A549 treated with AZD9567 at 1 μM for 4 hours (cell line): Measurements from ENCODE around the gene PCDHB13. TPM values are rescaled to one million over a fixed set of nuclear protein-coding genes. Genes with fewer than 3 reads are reported as not detected.

Experiments
- total RNA-seq: library from RNA; stranded (reverse); fragments of 200-300 nt; extraction: Qiagen RNA extraction; gene quantifications from 5 replicates; pipeline ENCODE4 v1.2.3, GENCODE V29; 2022; ENCODE audit not compliant: insufficient read depth

PCDHB13 gene
- 0.05 to 0.06 TPM (median 0.06 TPM) in 4 of 5 replicates, not detected in the other for total RNA-seq

GRCh38 chr5:141213656-141214339, at the start of gene PCDHB13:
PCDHB13 (plus strand) TSS chr5:141213919; CDS start chr5:141214124, 205 bp downstream.

GRCh38 chr5:141172381-141173204, 41.1 kb upstream of the PCDHB13 start, which contains the start of gene PCDHB7:
PCDHB7 (plus strand) TSS chr5:141172644; CDS start chr5:141172836, 192 bp downstream.

GRCh38 chr5:141177577-141178191, 36.0 kb upstream of the PCDHB13 start, which contains the start of gene PCDHB8:
PCDHB8 (plus strand) TSS chr5:141177790; CDS start chr5:141178035, 245 bp downstream.

GRCh38 chr5:141182248-141182647, 31.5 kb upstream of the PCDHB13 start, which contains the start of gene PCDHB16:
PCDHB16 (plus strand) TSS chr5:141182387; CDS start chr5:141182560, 173 bp downstream.

GRCh38 chr5:141186897-141187512, 26.7 kb upstream of the PCDHB13 start, which contains the start of gene PCDHB9:
PCDHB9 (plus strand) TSS chr5:141187161; CDS start chr5:141187319, 158 bp downstream.

GRCh38 chr5:141192110-141192725, 21.5 kb upstream of the PCDHB13 start, which contains the start of gene PCDHB10:
PCDHB10 (plus strand) TSS chr5:141192353; CDS start chr5:141192553, 200 bp downstream.

GRCh38 chr5:141199359-141200235, 14.1 kb upstream of the PCDHB13 start, which contains the start of gene PCDHB11:
PCDHB11 (plus strand) TSS chr5:141199627; CDS start chr5:141199775, 148 bp downstream.

GRCh38 chr5:141208478-141208877, 5.2 kb upstream of the PCDHB13 start, which contains the start of gene PCDHB12:
PCDHB12 (plus strand) TSS chr5:141208719; CDS start chr5:141208908, 189 bp downstream.

GRCh38 chr5:141223112-141223783, 9.5 kb downstream of the PCDHB13 start, which contains the start of gene PCDHB14:
PCDHB14 (plus strand) TSS chr5:141223343; CDS start chr5:141223506, 163 bp downstream.

GRCh38 chr5:141245250-141245717, 31.6 kb downstream of the PCDHB13 start, which contains the start of gene PCDHB15:
PCDHB15 (plus strand) TSS chr5:141245395; CDS start chr5:141245579, 184 bp downstream.

Other genes starting within 250 kb of the PCDHB13 start
- gene PCDHAC2, start 247.4 kb upstream of the PCDHB13 start, total RNA-seq = 3.1 to 3.5 TPM (median 3.3 TPM) in 5 replicates
- gene PCDHB1, start 162.5 kb upstream of the PCDHB13 start, total RNA-seq = not detected in 5 replicates
- gene PCDHB2, start 119.3 kb upstream of the PCDHB13 start, total RNA-seq = 0.77 to 3.1 TPM (median 3.1 TPM) in 5 replicates
- 0.02 to 0.05 TPM (median 0.03 TPM) in 3 of 5 replicates, not detected in the others for gene PCDHB3, start 113.4 kb upstream of the PCDHB13 start, total RNA-seq
- gene PCDHB4, start 92.1 kb upstream of the PCDHB13 start, total RNA-seq = 0.03 to 0.06 TPM (median 0.05 TPM) in 3 of 5 replicates, not detected in the others
- 1.2 to 2.1 TPM (median 1.3 TPM) in 5 replicates for gene PCDHB5, start 78.7 kb upstream of the PCDHB13 start, total RNA-seq
- 0.71 to 1.3 TPM (median 0.88 TPM) in 5 replicates for gene PCDHB6, start 63.9 kb upstream of the PCDHB13 start, total RNA-seq
- 0.02 TPM in 1 of 5 replicates, not detected in the others for gene PCDHB7, start 41.3 kb upstream of the PCDHB13 start, total RNA-seq
- 0.21 to 0.30 TPM (median 0.25 TPM) in 4 of 5 replicates, not detected in the other for gene PCDHB8, start 36.1 kb upstream of the PCDHB13 start, total RNA-seq
- 0.02 to 0.09 TPM (median 0.06 TPM) in 4 of 5 replicates, not detected in the other for gene PCDHB16, start 31.5 kb upstream of the PCDHB13 start, total RNA-seq
- gene PCDHB9, start 26.8 kb upstream of the PCDHB13 start, total RNA-seq = 0.02 to 0.20 TPM (median 0.05 TPM) in 3 of 5 replicates, not detected in the others
- 0.04 to 0.05 TPM in 2 of 5 replicates, not detected in the others for gene PCDHB10, start 21.6 kb upstream of the PCDHB13 start, total RNA-seq
- 0.02 to 0.06 TPM (median 0.05 TPM) in 4 of 5 replicates, not detected in the other for gene PCDHB11, start 14.3 kb upstream of the PCDHB13 start, total RNA-seq
- 0.06 TPM in 1 of 5 replicates, not detected in the others for gene PCDHB12, start 5.2 kb upstream of the PCDHB13 start, total RNA-seq
- 0.06 to 0.11 TPM (median 0.06 TPM) in 4 of 5 replicates, not detected in the other for gene PCDHB14, start 9.4 kb downstream of the PCDHB13 start, total RNA-seq
- 0.02 to 0.09 TPM (median 0.07 TPM) in 4 of 5 replicates, not detected in the other for gene PCDHB15, start 31.5 kb downstream of the PCDHB13 start, total RNA-seq
- not detected in 5 replicates for gene SLC25A2, start 90.1 kb downstream of the PCDHB13 start, total RNA-seq
- gene TAF7, start 106.9 kb downstream of the PCDHB13 start, total RNA-seq = 60.6 to 75.9 TPM (median 73.6 TPM) in 5 replicates
- 0.22 to 0.39 TPM (median 0.28 TPM) in 4 of 5 replicates, not detected in the other for gene PCDHGA1, start 116.6 kb downstream of the PCDHB13 start, total RNA-seq
- 0.42 to 1.1 TPM (median 0.53 TPM) in 5 replicates for gene PCDHGA2, start 124.8 kb downstream of the PCDHB13 start, total RNA-seq
- gene PCDHGA3, start 129.9 kb downstream of the PCDHB13 start, total RNA-seq = 0.02 TPM in 2 of 5 replicates, not detected in the others
- gene PCDHGB1, start 136.2 kb downstream of the PCDHB13 start, total RNA-seq = 1.2 to 1.7 TPM (median 1.5 TPM) in 4 of 5 replicates, not detected in the other
- 0.08 to 0.17 TPM (median 0.13 TPM) in 4 of 5 replicates, not detected in the other for gene PCDHGA4, start 141.1 kb downstream of the PCDHB13 start, total RNA-seq
- 0.07 to 0.13 TPM (median 0.08 TPM) in 4 of 5 replicates, not detected in the other for gene PCDHGB2, start 146.1 kb downstream of the PCDHB13 start, total RNA-seq
- gene PCDHGA5, start 150.2 kb downstream of the PCDHB13 start, total RNA-seq = 0.09 to 0.87 TPM (median 0.14 TPM) in 5 replicates
- 0.14 to 0.80 TPM (median 0.26 TPM) in 5 replicates for gene PCDHGB3, start 156.3 kb downstream of the PCDHB13 start, total RNA-seq
- 0.14 to 0.20 TPM (median 0.18 TPM) in 4 of 5 replicates, not detected in the other for gene PCDHGA6, start 160.0 kb downstream of the PCDHB13 start, total RNA-seq
- gene PCDHGA7, start 168.8 kb downstream of the PCDHB13 start, total RNA-seq = 0.44 to 0.91 TPM (median 0.79 TPM) in 5 replicates
- 0.66 to 0.88 TPM (median 0.85 TPM) in 5 replicates for gene PCDHGB4, start 173.8 kb downstream of the PCDHB13 start, total RNA-seq
- gene PCDHGA8, start 178.7 kb downstream of the PCDHB13 start, total RNA-seq = 0.02 to 0.05 TPM (median 0.04 TPM) in 4 of 5 replicates, not detected in the other
- gene PCDHGB5, start 184.0 kb downstream of the PCDHB13 start, total RNA-seq = 1.9 to 2.9 TPM (median 2.4 TPM) in 5 replicates
- gene PCDHGA9, start 188.9 kb downstream of the PCDHB13 start, total RNA-seq = 0.02 to 0.07 TPM (median 0.04 TPM) in 4 of 5 replicates, not detected in the other
- gene PCDHGB6, start 194.1 kb downstream of the PCDHB13 start, total RNA-seq = 0.05 to 0.11 TPM (median 0.09 TPM) in 4 of 5 replicates, not detected in the other
- gene PCDHGA10, start 199.1 kb downstream of the PCDHB13 start, total RNA-seq = 0.05 TPM in 1 of 5 replicates, not detected in the others
- gene PCDHGB7, start 203.8 kb downstream of the PCDHB13 start, total RNA-seq = 0.05 to 0.70 TPM (median 0.06 TPM) in 5 replicates
- 0.01 to 0.03 TPM (median 0.02 TPM) in 3 of 5 replicates, not detected in the others for gene PCDHGA11, start 207.1 kb downstream of the PCDHB13 start, total RNA-seq
- 0.01 to 0.02 TPM (median 0.02 TPM) in 3 of 5 replicates, not detected in the others for gene PCDHGA12, start 216.6 kb downstream of the PCDHB13 start, total RNA-seq